ENCODE measurements around the gene MAVS. TPM values are rescaled to one million over a fixed set of nuclear protein-coding genes. Genes with fewer than 3 reads are reported as not detected.

MAVS gene
- total RNA-seq, 2 donors from 2014 or later, result 35.2 to 42.1 TPM

GRCh38 chr20:3820048-3820900, 26.4 kb upstream of the MAVS start, which contains the start of gene AP5S1:
Gene AP5S1, plus strand, starts transcription at chr20:3820547. Its CDS starts 1,571 bp downstream, at chr20:3822118.
- peaks cover 4 to 21% of the 10 kb centered on the region in 2 donors for H3K4me1 ChIP-seq (ENCODE audit: control insufficient read depth in 1 of 2, low read depth in 2 of 2)
- H3K27ac ChIP-seq, result peak within 1 kb of the TSS; percentile 92 to 94
- TF ChIP-seq CTCF (IDR thresholded peaks at IDR 0.05), result peak; percentile 99
- no peaks in the 10 kb centered on the region for H3K27me3 ChIP-seq (replicated peaks; ENCODE audit: insufficient read depth)
- ATAC-seq (ENCODE audit: insufficient number of reproducible peaks, low FRiP score, low read depth), result peak; percentile 93
- peak within 1 kb of the TSS; percentile 82 for H3K4me3 ChIP-seq
- H3K9me3 ChIP-seq, result no peaks in the 10 kb centered on the region
- peak; percentile 93 for DNase-seq (ENCODE audit: low spot score)
- peaks cover 19% of the 10 kb centered on the region for H3K36me3 ChIP-seq

- DNase-seq (ENCODE audit: low spot score) (no peak), ATAC-seq (ENCODE audit: insufficient number of reproducible peaks, low FRiP score, low read depth) (no peak)
- peak overlapping the region; percentile 82 for H3K4me3 ChIP-seq
- no peaks in the 10 kb centered on the region for H3K9me3 ChIP-seq
- no peaks in the 10 kb centered on the region for H3K27me3 ChIP-seq (replicated peaks; ENCODE audit: insufficient read depth)
- H3K4me1 ChIP-seq (ENCODE audit: control insufficient read depth in 1 of 2, low read depth in 2 of 2), result peaks cover 4 to 21% of the 10 kb centered on the region in 2 donors
- no peak for TF ChIP-seq CTCF (IDR thresholded peaks at IDR 0.05)
- peak overlapping the region; percentile 92 to 94 for H3K27ac ChIP-seq
- H3K36me3 ChIP-seq, result peaks cover 19% of the 10 kb centered on the region
Measured at GRCh38 chr20:3820901-3821727, 25.5 kb upstream of the MAVS start.

GRCh38 chr20:3821996-3822395, 24.6 kb upstream of the MAVS start:
- ATAC-seq (ENCODE audit: insufficient number of reproducible peaks, low FRiP score, low read depth) (no peak), DNase-seq (ENCODE audit: low spot score) (no peak)
- Histone ChIP-seq H3K36me3 (peaks cover 19% of the 10 kb centered on the region), H3K4me1 (ENCODE audit: control insufficient read depth in 1 of 2, low read depth in 2 of 2) (peaks cover 4 to 21% of the 10 kb centered on the region in 2 donors), H3K27me3 (replicated peaks; ENCODE audit: insufficient read depth) (no peaks in the 10 kb centered on the region), H3K4me3 (no peak overlapping the region), H3K9me3 (no peaks in the 10 kb centered on the region), H3K27ac (no peak overlapping the region)
- TF ChIP-seq CTCF (IDR thresholded peaks at IDR 0.05), result no peak

GRCh38 chr20:3823881-3824280, 22.8 kb upstream of the MAVS start:
- H3K27me3 ChIP-seq (replicated peaks; ENCODE audit: insufficient read depth), result no peaks in the 10 kb centered on the region
- no peak for ATAC-seq (ENCODE audit: insufficient number of reproducible peaks, low FRiP score, low read depth)
- H3K27ac ChIP-seq, result no peak overlapping the region
- no peak for TF ChIP-seq CTCF (IDR thresholded peaks at IDR 0.05)
- no peaks in the 10 kb centered on the region for H3K9me3 ChIP-seq
- H3K4me3 ChIP-seq, result no peak overlapping the region
- H3K4me1 ChIP-seq (ENCODE audit: control insufficient read depth in 1 of 2, low read depth in 2 of 2), result peaks cover 4 to 13% of the 10 kb centered on the region in 2 donors
- peaks cover 24% of the 10 kb centered on the region for H3K36me3 ChIP-seq
- no peak for DNase-seq (ENCODE audit: low spot score)

GRCh38 chr20:3825526-3825925, 21.1 kb upstream of the MAVS start:
- H3K36me3 ChIP-seq, result peaks cover 24% of the 10 kb centered on the region
- no peak overlapping the region for H3K4me3 ChIP-seq
- no peaks in the 10 kb centered on the region for H3K9me3 ChIP-seq
- TF ChIP-seq CTCF (IDR thresholded peaks at IDR 0.05), result no peak
- DNase-seq (ENCODE audit: low spot score) (no peak), ATAC-seq (ENCODE audit: insufficient number of reproducible peaks, low FRiP score, low read depth) (no peak)
- H3K27ac ChIP-seq, result no peak overlapping the region
- H3K4me1 ChIP-seq (ENCODE audit: control insufficient read depth in 1 of 2, low read depth in 2 of 2), result peaks cover 0 to 6% of the 10 kb centered on the region in 2 donors
- no peaks in the 10 kb centered on the region for H3K27me3 ChIP-seq (replicated peaks; ENCODE audit: insufficient read depth)

Measured in thoracic aorta (tissue), 2 donors.